ENCODE results near the gene KLHL21. TPM values are rescaled to one million over a fixed set of nuclear protein-coding genes. Genes with fewer than 3 reads are reported as not detected.

The KLHL21 gene
- total and polyA plus RNA-seq, 2 donors (not counting 1 experiment from before 2014, with no cell fraction given) = 14.4 to 29.9 TPM

- Histone ChIP-seq H3K4me3 (ENCODE audit: control extremely low read depth in 1 of 5, extremely low read depth in 1 of 5, insufficient read depth in 1 of 5, low read depth in 2 of 5, low read length in 4 of 5) (no peak overlapping the region), H3K9ac (ENCODE audit: low read length) (no peak overlapping the region), H3K27me3 (replicated peaks in 1 of 4; ENCODE audit: control extremely low read depth in 1 of 4, control insufficient read depth in 3 of 4, insufficient read depth in 4 of 4, low read length in 3 of 4) (no peaks in the 10 kb centered on the region), H3K27ac (ENCODE audit: low read length in 2 of 2) (no peak overlapping the region), H3K4me1 (ENCODE audit: control insufficient read depth in 2 of 2, insufficient read depth in 2 of 2, low read length in 2 of 2) (peaks cover 20 to 32% of the 10 kb centered on the region in 2 donors), H3K4me2 (replicated peaks; ENCODE audit: low read depth, low read length, poor library complexity, severe bottlenecking) (no peak overlapping the region), H3K79me2 (ENCODE audit: control insufficient read depth, insufficient read depth, low read length) (peaks cover 30% of the 10 kb centered on the region), H2AFZ (ENCODE audit: insufficient read depth, low read depth, low read length, poor library complexity, severe bottlenecking) (no peak overlapping the region), H4K20me1 (ENCODE audit: control insufficient read depth, insufficient read depth, low read length, poor library complexity, severe bottlenecking) (peaks cover 8% of the 10 kb centered on the region), H3K36me3 (replicated peaks in 1 of 2; ENCODE audit: control extremely low read depth in 1 of 2, control insufficient read depth in 1 of 2, extremely low read depth in 1 of 2, insufficient read depth in 2 of 2, low read length in 1 of 2) (peaks cover 0 to 2% of the 10 kb centered on the region in 2 experiments), H3K9me3 (ENCODE audit: control extremely low read depth in 1 of 3, control insufficient read depth in 2 of 3, insufficient read depth in 1 of 3, low read length in 2 of 3) (no peaks in the 10 kb centered on the region)
- CTCF ChIA-PET = no interaction called here
- no peak for ATAC-seq (ENCODE audit: low read depth)
- WGBS (ENCODE audit: insufficient coverage) = 83% methylated on average over 4 of the region's 6 CpGs
- POLR2A ChIA-PET = no interaction called here
- peaks cover 3% of the 10 kb centered on the region for H3K27me3 Mint-ChIP-seq
- no peak overlapping the region for H3K27ac Mint-ChIP-seq
- H3K4me1 Mint-ChIP-seq = peaks cover 34% of the 10 kb centered on the region
- no peaks in the 10 kb centered on the region for H3K9me3 Mint-ChIP-seq (ENCODE audit: insufficient read depth)
- intact Hi-C loops (cut with micrococcal nuclease) = no loop called here
- H3K4me3 Mint-ChIP-seq = no peak overlapping the region
- DNase-seq = no peak
- no peak for TF ChIP-seq EZH2 (IDR thresholded peaks at IDR 0.05; ENCODE audit: borderline replicate concordance, insufficient read depth, low read depth, low read length, poor library complexity, severe bottlenecking)
- TF ChIP-seq, protein P1, sequence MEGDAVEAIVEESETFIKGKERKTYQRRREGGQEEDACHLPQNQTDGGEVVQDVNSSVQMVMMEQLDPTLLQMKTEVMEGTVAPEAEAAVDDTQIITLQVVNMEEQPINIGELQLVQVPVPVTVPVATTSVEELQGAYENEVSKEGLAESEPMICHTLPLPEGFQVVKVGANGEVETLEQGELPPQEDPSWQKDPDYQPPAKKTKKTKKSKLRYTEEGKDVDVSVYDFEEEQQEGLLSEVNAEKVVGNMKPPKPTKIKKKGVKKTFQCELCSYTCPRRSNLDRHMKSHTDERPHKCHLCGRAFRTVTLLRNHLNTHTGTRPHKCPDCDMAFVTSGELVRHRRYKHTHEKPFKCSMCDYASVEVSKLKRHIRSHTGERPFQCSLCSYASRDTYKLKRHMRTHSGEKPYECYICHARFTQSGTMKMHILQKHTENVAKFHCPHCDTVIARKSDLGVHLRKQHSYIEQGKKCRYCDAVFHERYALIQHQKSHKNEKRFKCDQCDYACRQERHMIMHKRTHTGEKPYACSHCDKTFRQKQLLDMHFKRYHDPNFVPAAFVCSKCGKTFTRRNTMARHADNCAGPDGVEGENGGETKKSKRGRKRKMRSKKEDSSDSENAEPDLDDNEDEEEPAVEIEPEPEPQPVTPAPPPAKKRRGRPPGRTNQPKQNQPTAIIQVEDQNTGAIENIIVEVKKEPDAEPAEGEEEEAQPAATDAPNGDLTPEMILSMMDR (IDR thresholded peaks at IDR 0.05) = no peak
Measured at GRCh38 chr1:6577831-6578525, 24.7 kb downstream of the KLHL21 start.

- Mint-ChIP-seq H3K4me3 (no peak overlapping the region), H3K4me1 (peaks cover 8% of the 10 kb centered on the region), H3K9me3 (ENCODE audit: insufficient read depth) (no peaks in the 10 kb centered on the region), H3K27ac (no peak overlapping the region), H3K27me3 (peaks cover 12% of the 10 kb centered on the region)
- 89% methylated on average over 14 of the region's 14 CpGs for WGBS (ENCODE audit: insufficient coverage)
- Histone ChIP-seq H3K27me3 (replicated peaks in 1 of 4; ENCODE audit: control extremely low read depth in 1 of 4, control insufficient read depth in 3 of 4, insufficient read depth in 4 of 4, low read length in 3 of 4) (peaks cover 0 to 3% (median 0%) of the 10 kb centered on the region in 4 experiments), H3K79me2 (ENCODE audit: control insufficient read depth, insufficient read depth, low read length) (peaks cover 4% of the 10 kb centered on the region), H3K4me2 (replicated peaks; ENCODE audit: low read depth, low read length, poor library complexity, severe bottlenecking) (no peak overlapping the region), H3K9ac (ENCODE audit: low read length) (no peak overlapping the region), H3K4me3 (ENCODE audit: control extremely low read depth in 1 of 5, extremely low read depth in 1 of 5, insufficient read depth in 1 of 5, low read depth in 2 of 5, low read length in 4 of 5) (no peak overlapping the region), H3K27ac (ENCODE audit: low read length in 2 of 2) (no peak overlapping the region), H4K20me1 (ENCODE audit: control insufficient read depth, insufficient read depth, low read length, poor library complexity, severe bottlenecking) (no peaks in the 10 kb centered on the region), H2AFZ (ENCODE audit: insufficient read depth, low read depth, low read length, poor library complexity, severe bottlenecking) (no peak overlapping the region), H3K36me3 (replicated peaks in 1 of 2; ENCODE audit: control extremely low read depth in 1 of 2, control insufficient read depth in 1 of 2, extremely low read depth in 1 of 2, insufficient read depth in 2 of 2, low read length in 1 of 2) (no peaks in the 10 kb centered on the region), H3K9me3 (ENCODE audit: control extremely low read depth in 1 of 3, control insufficient read depth in 2 of 3, insufficient read depth in 1 of 3, low read length in 2 of 3) (peaks cover 0 to 6% (median 0%) of the 10 kb centered on the region in 3 donors), H3K4me1 (ENCODE audit: control insufficient read depth in 2 of 2, insufficient read depth in 2 of 2, low read length in 2 of 2) (peaks cover 3 to 6% of the 10 kb centered on the region in 2 donors)
- ATAC-seq (ENCODE audit: low read depth) = no peak
- POLR2A ChIA-PET = no interaction called here
- intact Hi-C loops (cut with micrococcal nuclease) = no loop called here
- CTCF ChIA-PET = no interaction called here
- TF ChIP-seq EZH2 (IDR thresholded peaks at IDR 0.05; ENCODE audit: borderline replicate concordance, insufficient read depth, low read depth, low read length, poor library complexity, severe bottlenecking) = no peak
- TF ChIP-seq, protein P1 (IDR thresholded peaks at IDR 0.05) = no peak
- DNase-seq = no peak
Measured at GRCh38 chr1:6574818-6575217, 27.9 kb downstream of the KLHL21 start.

Data from B cell (primary cell).